Limb (tissue), 2 donors: Measurements from ENCODE around the gene LARGE1.
A peak's percentile ranks its signal among the peaks of the same experiment; 100 is the strongest.

Experiments
- DNase-seq, 2 donors: peaks; one replicate each; pipeline ENCODE4 v3.0.0-alpha.2; 2016; ENCODE audit errors: extremely low spot score in 2 of 2

LARGE1 gene

GRCh38 chr22:33920197-33920540 is at the start of gene LARGE1:
Gene LARGE1, minus strand, starts transcription at chr22:33920476.
- no peak for DNase-seq

GRCh38 chr22:33969045-33969444 is 48.8 kb upstream of the LARGE1 start:
- DNase-seq, result no peak

- DNase-seq, result no peak
Measured at GRCh38 chr22:33964121-33964520, 43.8 kb upstream of the LARGE1 start.

GRCh38 chr22:33962409-33962808 is 42.1 kb upstream of the LARGE1 start:
- DNase-seq, result no peak

- no peak for DNase-seq
Measured at GRCh38 chr22:33958741-33959140, 38.5 kb upstream of the LARGE1 start.

GRCh38 chr22:33957086-33957485 is 36.8 kb upstream of the LARGE1 start:
- DNase-seq, result no peak

GRCh38 chr22:33952776-33953175 is 32.5 kb upstream of the LARGE1 start:
- no peak for DNase-seq

GRCh38 chr22:33940741-33941140 is 20.5 kb upstream of the LARGE1 start:
- DNase-seq, result no peak

- DNase-seq, result no peak
Measured at GRCh38 chr22:33932997-33933396, 12.7 kb upstream of the LARGE1 start.

GRCh38 chr22:33931406-33931805 is 11.1 kb upstream of the LARGE1 start:
- DNase-seq, result no peak

GRCh38 chr22:33927752-33928151 is 7.5 kb upstream of the LARGE1 start:
- no peak for DNase-seq

GRCh38 chr22:33925194-33925593 is 4.9 kb upstream of the LARGE1 start:
- no peak for DNase-seq

GRCh38 chr22:33923660-33924246 is 3.5 kb upstream of the LARGE1 start:
- DNase-seq, result peak; percentile 63 to 81

- no peak for DNase-seq
Measured at GRCh38 chr22:33923033-33923432, 2.8 kb upstream of the LARGE1 start.

GRCh38 chr22:33922349-33922681 is 2.0 kb upstream of the LARGE1 start:
- DNase-seq, result peak in 1 of 2 donors; percentile 73

GRCh38 chr22:33921525-33922348 is 1.5 kb upstream of the LARGE1 start:
- peak; percentile 48 to 87 for DNase-seq

- peak; percentile 95 to 100 for DNase-seq
Measured at GRCh38 chr22:33920927-33921524, 750 bp upstream of the LARGE1 start.

- DNase-seq, result peak in 1 of 2 donors; percentile 64
Measured at GRCh38 chr22:33919391-33920196, 682 bp downstream of the LARGE1 start.

GRCh38 chr22:33918676-33919365 is 1.5 kb downstream of the LARGE1 start:
- no peak for DNase-seq

GRCh38 chr22:33917744-33918406 is 2.4 kb downstream of the LARGE1 start:
- DNase-seq, result no peak

- no peak for DNase-seq
Measured at GRCh38 chr22:33914699-33915098, 5.6 kb downstream of the LARGE1 start.
